H1 (cell line): Measurements from ENCODE around the gene RNF225. TPM values are rescaled to one million over a fixed set of nuclear protein-coding genes. Genes with fewer than 3 reads are reported as not detected.
A peak's percentile ranks its signal among the peaks of the same experiment; 100 is the strongest.

Experiments used
- CTCF ChIA-PET: fragments of 300-600 bp; sonication (Branson Sonifier 250); formaldehyde crosslinking; loops from one replicate; lab custom pipeline; 2021; ENCODE audit not compliant: partially characterized antibody; lab: Charles Lee
- POLR2A ChIA-PET: fragments of 300-600 bp; sonication (Branson Sonifier 250); formaldehyde crosslinking; loops from one replicate; lab custom pipeline; 2021; ENCODE audit warnings: inconsistent platforms; ENCODE audit not compliant: partially characterized antibody; lab: Charles Lee
- DNase-seq, 2 experiments: peaks; one replicate each; pipeline versions ENCODE4 v3.0.0 to v3.0.0-alpha.2; 2010 to 2022; ENCODE audit warnings: low spot score in 2 of 2, low read depth in 1 of 2, mixed read lengths in 1 of 2
- FAIRE-seq: peaks from 2 replicates; lab custom pipeline; 2011; peaks lifted over from hg19 to GRCh38; lab: Jason Lieb, UNC
- H2AFZ ChIP-seq: 2 replicates; pipeline ENCODE4 v1.8.1; 2012; ENCODE audit warnings: low read length, inconsistent platforms
- H2AK5ac ChIP-seq: 2 replicates; pipeline ENCODE4 v1.6.1; 2013; ENCODE audit warnings: low read depth, low read length
- H2BK120ac ChIP-seq: replicated peaks from 2 replicates; pipeline ENCODE3; 2013; ENCODE audit warnings: low read depth, low read length, inconsistent platforms
- H2BK12ac ChIP-seq: 2 replicates; pipeline ENCODE4 v1.6.1; 2013; ENCODE audit warnings: low read depth, low read length
- H2BK15ac ChIP-seq: 2 replicates; pipeline ENCODE4 v1.6.1; 2013; ENCODE audit warnings: low read length
- H2BK20ac ChIP-seq: 2 replicates; pipeline ENCODE4 v1.6.1; 2013; ENCODE audit warnings: low read length
- H2BK5ac ChIP-seq: 2 replicates; pipeline ENCODE4 v1.6.1; 2013; ENCODE audit warnings: low read depth, low read length
- H3K14ac ChIP-seq: 2 replicates; pipeline ENCODE4 v1.6.1; 2013; ENCODE audit warnings: inconsistent platforms; ENCODE audit not compliant: insufficient read length
- H3K18ac ChIP-seq: 2 replicates; pipeline ENCODE4 v1.6.1; 2013; ENCODE audit warnings: low read length; ENCODE audit errors: extremely low read depth
- H3K23ac ChIP-seq: 2 replicates; pipeline ENCODE4 v1.6.1; 2013; ENCODE audit warnings: inconsistent platforms; ENCODE audit not compliant: insufficient read length
- H3K23me2 ChIP-seq: 2 replicates; pipeline ENCODE4 v1.6.1; 2013; ENCODE audit warnings: low read depth, low read length
- H3K27ac ChIP-seq: 2 replicates; pipeline ENCODE4 v1.6.1; 2011; ENCODE audit warnings: low read depth, low read length, inconsistent platforms
- H3K27me3 ChIP-seq, 4 experiments: replicated peaks in 1 of 4; 1 replicate in 1 of 4; 2 replicates in 3 of 4; pipeline versions ENCODE4 v1.6.1 to v1.8.1; 2011 to 2013; ENCODE audit warnings: low read length in 3 of 4, mild to moderate bottlenecking in 3 of 4, inconsistent platforms in 2 of 4, mixed read lengths in 2 of 4, moderate library complexity in 1 of 4; ENCODE audit not compliant: control insufficient read depth in 3 of 4, insufficient read depth in 3 of 4; ENCODE audit errors: extremely low read depth in 1 of 4
- H3K36me3 ChIP-seq, 4 experiments: 2 replicates each; pipeline versions ENCODE4 v1.6.1 to v1.8.1; 2011 to 2013; ENCODE audit warnings: mild to moderate bottlenecking in 4 of 4, low read length in 3 of 4, moderate library complexity in 2 of 4, control low read depth in 1 of 4, inconsistent platforms in 1 of 4; ENCODE audit not compliant: insufficient read depth in 4 of 4, control insufficient read depth in 2 of 4
- H3K4ac ChIP-seq: replicated peaks from 2 replicates; pipeline ENCODE3; 2013; ENCODE audit warnings: low read length, low read depth, mixed read lengths, inconsistent platforms; ENCODE audit not compliant: insufficient read length
- H3K4me1 ChIP-seq, 4 experiments: replicated peaks in 1 of 4; 1 replicate in 1 of 4; 2 replicates in 3 of 4; pipeline versions ENCODE4 v1.6.1 to v1.8.1; 2011 to 2013; ENCODE audit warnings: low read length in 3 of 4, inconsistent platforms in 2 of 4, mixed read lengths in 1 of 4; ENCODE audit not compliant: insufficient read depth in 4 of 4, control insufficient read depth in 3 of 4
- H3K4me2 ChIP-seq, 2 experiments: 2 replicates each; pipeline versions ENCODE4 v1.6.1 to v1.8.1; 2011 to 2013; ENCODE audit warnings: low read depth in 2 of 2, low read length in 2 of 2, control low read depth in 1 of 2, inconsistent platforms in 1 of 2, mild to moderate bottlenecking in 1 of 2; ENCODE audit not compliant: insufficient read depth in 1 of 2
- H3K4me3 ChIP-seq, 4 experiments: fragments of 200-600, 300-600 bp in 1 of 4; sonication (generic), shearing (Covaris generic), sonication (Bioruptor Twin) in 1 of 4; 2 replicates each; pipeline versions ENCODE4 v1.5.1 to v1.8.1; 2011 to 2016; ENCODE audit warnings: low read length in 4 of 4, low read depth in 3 of 4, control low read depth in 2 of 4, inconsistent platforms in 2 of 4, mild to moderate bottlenecking in 2 of 4, mixed read lengths in 1 of 4, moderate library complexity in 1 of 4; ENCODE audit not compliant: insufficient read depth in 2 of 4; ENCODE audit errors: extremely low read depth in 1 of 4
- H3K56ac ChIP-seq: replicated peaks from 2 replicates; pipeline ENCODE3; 2013; ENCODE audit warnings: low read depth, mild to moderate bottlenecking, mixed read lengths, low read length, inconsistent platforms; ENCODE audit not compliant: insufficient read length
- H3K79me1 ChIP-seq: 2 replicates; pipeline ENCODE4 v1.6.1; 2013; ENCODE audit warnings: low read depth, low read length, control low read depth
- H3K79me2 ChIP-seq, 2 experiments: 2 replicates each; pipeline versions ENCODE4 v1.6.1 to v1.8.1; 2012 to 2013; ENCODE audit warnings: low read length in 2 of 2, mild to moderate bottlenecking in 2 of 2, inconsistent platforms in 1 of 2; ENCODE audit not compliant: insufficient read depth in 2 of 2, control insufficient read depth in 1 of 2
- H3K9ac ChIP-seq, 4 experiments: replicated peaks in 1 of 4; 1 replicate in 1 of 4; 2 replicates in 3 of 4; pipeline versions ENCODE4 v1.6.1 to v1.8.1; 2011 to 2013; ENCODE audit warnings: low read depth in 3 of 4, low read length in 3 of 4, control low read depth in 2 of 4, mild to moderate bottlenecking in 2 of 4, moderate library complexity in 2 of 4, inconsistent platforms in 1 of 4; ENCODE audit errors: extremely low read depth in 1 of 4
- H3K9me3 ChIP-seq, 2 experiments: 2 replicates each; pipeline versions ENCODE4 v1.6.1 to v1.8.1; 2012 to 2013; ENCODE audit warnings: mild to moderate bottlenecking in 2 of 2, moderate library complexity in 2 of 2, control low read depth in 1 of 2, inconsistent platforms in 1 of 2, low read depth in 1 of 2, low read length in 1 of 2, mixed read lengths in 1 of 2; ENCODE audit not compliant: insufficient read depth in 2 of 2
- H4K20me1 ChIP-seq, 2 experiments: replicated peaks in 1 of 2; 2 replicates each; pipeline versions ENCODE3 to v1.8.1; 2011 to 2013; ENCODE audit warnings: inconsistent platforms in 2 of 2, low read length in 2 of 2, mild to moderate bottlenecking in 1 of 2; ENCODE audit not compliant: insufficient read depth in 2 of 2, control insufficient read depth in 1 of 2
- H4K5ac ChIP-seq: 2 replicates; pipeline ENCODE4 v1.6.1; 2013; ENCODE audit warnings: low read length, low read depth, mixed read lengths, inconsistent platforms; ENCODE audit not compliant: insufficient read length
- H4K8ac ChIP-seq: 2 replicates; pipeline ENCODE4 v1.8.0; 2013; ENCODE audit warnings: mild to moderate bottlenecking, moderate library complexity, low read length, inconsistent platforms; ENCODE audit not compliant: insufficient read depth; ENCODE audit errors: extremely low read depth
- H4K91ac ChIP-seq: replicated peaks from 2 replicates; pipeline ENCODE3; 2013; ENCODE audit warnings: low read length, mixed read lengths, inconsistent platforms; ENCODE audit not compliant: insufficient read length
- ASH2L ChIP-seq: fragments of 200-600, 300-600 bp; sonication (generic); IDR thresholded peaks from one replicate; pipeline ENCODE4 v1.7.1; 2017; ENCODE audit warnings: low read length
- E2F6 ChIP-seq: IDR thresholded peaks from 2 replicates; pipeline ENCODE4 v1.6.1; 2012; ENCODE audit warnings: inconsistent platforms
- HDAC2 ChIP-seq, 2 experiments: fragments of 300-600 bp in 1 of 2; sonication (generic) in 1 of 2; IDR thresholded peaks; 2 replicates each; pipeline ENCODE4 v1.6.1; 2011 to 2012; ENCODE audit warnings: low read depth in 2 of 2, low read length in 2 of 2, mild to moderate bottlenecking in 2 of 2, moderate library complexity in 2 of 2, borderline replicate concordance in 1 of 2, inconsistent platforms in 1 of 2
- HDAC6 ChIP-seq: IDR thresholded peaks from one replicate; pipeline ENCODE4 v1.7.1; 2012; ENCODE audit warnings: low read depth, mild to moderate bottlenecking, inconsistent platforms, low read length, moderate library complexity
- NANOG ChIP-seq: IDR thresholded peaks from 2 replicates; pipeline ENCODE4 v1.6.1; 2011; ENCODE audit warnings: low read length, low read depth, mild to moderate bottlenecking, inconsistent platforms; ENCODE audit not compliant: insufficient read depth, poor library complexity, severe bottlenecking
- POLR2A ChIP-seq, 2 experiments: IDR thresholded peaks; 1 replicate in 1 of 2; 2 replicates in 1 of 2; pipeline ENCODE4 v1.6.1; 2011; ENCODE audit warnings: low read depth in 2 of 2, low read length in 2 of 2, mild to moderate bottlenecking in 2 of 2; ENCODE audit errors: control extremely low read depth in 1 of 2
- RBBP5 ChIP-seq: IDR thresholded peaks from 2 replicates; pipeline ENCODE4 v1.7.1; 2012; ENCODE audit warnings: low read depth, mild to moderate bottlenecking, inconsistent platforms, low read length, moderate library complexity, borderline replicate concordance
- SAP30 ChIP-seq: fragments of 300-600 bp; sonication (generic); IDR thresholded peaks from 2 replicates; pipeline ENCODE4 v1.7.1; 2012; ENCODE audit warnings: low read length, moderate library complexity, mild to moderate bottlenecking, inconsistent platforms; ENCODE audit not compliant: insufficient read depth, insufficient replicate concordance
- TAF7 ChIP-seq: optimal IDR thresholded peaks from 2 replicates; pipeline ENCODE3; 2011; ENCODE audit warnings: low read depth, mild to moderate bottlenecking, inconsistent platforms, low read length, moderate library complexity, borderline replicate concordance
- TEAD4 ChIP-seq: IDR thresholded peaks from 2 replicates; pipeline ENCODE4 v1.6.1; 2012; ENCODE audit warnings: low read depth, low read length, inconsistent platforms, mixed read lengths
- ZNF274 ChIP-seq: IDR thresholded peaks from 2 replicates; pipeline ENCODE4 v1.7.0; 2012; ENCODE audit warnings: low read length, borderline replicate concordance; ENCODE audit errors: extremely low read depth
- WGBS, 2 experiments: shearing (Covaris generic) in 1 of 2; methylation state at CpG; one replicate each; pipeline versions ENCODE4 v1.1.6 to v1.1.7; 2013 to 2015; ENCODE audit warnings: low lambda C conversion rate in 2 of 2, mixed read lengths in 2 of 2, inconsistent platforms in 1 of 2, low coverage in 1 of 2, missing lambda C conversion rate in 1 of 2; ENCODE audit not compliant: insufficient replicate concordance in 2 of 2, insufficient coverage in 1 of 2, insufficient read length in 1 of 2; ENCODE audit errors: extremely low coverage in 1 of 2, missing lambda C conversion rate in 1 of 2; 5-methylcytosine and 5-hydroxymethylcytosine counted together
- polyA plus RNA-seq, 7 experiments: library from polyadenylated mRNA; depleted of rRNA in 3 of 7; stranded (reverse) in 5 of 7; unstranded in 2 of 7; fragments of >200 nt in 5 of 7; fragments of 200-250 nt in 2 of 7; gene quantifications; 1 replicate in 5 of 7; 2 replicates in 1 of 7; 4 replicates in 1 of 7; pipeline versions ENCODE4 v1.2.1 to v1.2.3, GENCODE V29; 2011 to 2013; ENCODE audit warnings: missing spikeins in 2 of 7, mixed read lengths in 2 of 7
- total RNA-seq: library from RNA; stranded (reverse); fragmentation: NEBNext Ultra II Directional; extraction: Animal tissue kit (Norgen Biotek cat#: 25700); gene quantifications from 2 replicates; pipeline ENCODE4 v1.2.1, GENCODE V29; 2021

RNF225 gene
- total and polyA plus RNA-seq, 2 of the 8 experiments (the other 6 are each of a cell fraction or from before 2014, with no cell fraction given), result 0.17 to 1.0 TPM

- no peak overlapping the region for H2BK20ac ChIP-seq
- peak overlapping the region; percentile 57 for H3K56ac ChIP-seq
- H3K27ac ChIP-seq, result peak overlapping the region; percentile 54; the same call in 1 of the 2 replicates
- H3K18ac ChIP-seq, result peak overlapping the region; percentile 83
- no peaks in the 10 kb centered on the region for H4K20me1 ChIP-seq
- no peak overlapping the region for H3K14ac ChIP-seq
- H2BK12ac ChIP-seq, result no peak overlapping the region; the same call in 1 of the 2 replicates
- H3K27me3 ChIP-seq, result peaks cover 0 to 7% (median 1%) of the 10 kb centered on the region in 4 experiments; a peak in 2 of 7 replicates
- H2BK5ac ChIP-seq, result peak overlapping the region; percentile 82; the same call in 1 of the 2 replicates
- peak overlapping the region; percentile 62 to 78 (median 72) for H3K9ac ChIP-seq
- no peaks in the 10 kb centered on the region for H3K79me2 ChIP-seq
- no peaks in the 10 kb centered on the region for H3K9me3 ChIP-seq
- CTCF ChIA-PET, result interaction anchor here (1.0 kb wide), 1 partner anchor 35 kb away, joined by 5 read pairs; no protein-coding TSS in a partner anchor
- no peak for FAIRE-seq
- peaks cover 0 to 18% (median 9%) of the 10 kb centered on the region in 4 experiments; a peak in 5 of 7 replicates for H3K4me1 ChIP-seq
- 0 out of 2 replicates have a peak overlapping the region, but pooled peaks have one; percentile 53 for H2BK15ac ChIP-seq
- H3K4me2 ChIP-seq, result peak overlapping the region; percentile 94 to 95
- peaks cover 14% of the 10 kb centered on the region for H3K23me2 ChIP-seq
- peak overlapping the region; percentile 81; the same call in 1 of the 2 replicates for H4K8ac ChIP-seq
- POLR2A ChIA-PET, result interaction anchor here (0.9 to 1.8 kb wide), 12 partner anchors 8 to 91 kb away, joined by 3 to 7 read pairs (median 4); partner anchors contain the start of genes RNF225, ZNF132, ZNF324B and ZNF497
- H2BK120ac ChIP-seq, result no peak overlapping the region
- H4K5ac ChIP-seq, result no peak overlapping the region
- 0 out of 2 replicates have a peak, but pooled peaks cover 5% of the 10 kb centered on the region for H3K79me1 ChIP-seq
- H2AFZ ChIP-seq, result no peak overlapping the region
- H3K4me3 ChIP-seq, result peak overlapping the region; percentile 76 to 85 (median 80)
- peak overlapping the region; percentile 77 for H3K4ac ChIP-seq
- H2AK5ac ChIP-seq, result no peak overlapping the region
- DNase-seq, result no peak
- peak overlapping the region; percentile 37 for H4K91ac ChIP-seq
- H3K23ac ChIP-seq, result no peak overlapping the region
- no peaks in the 10 kb centered on the region for H3K36me3 ChIP-seq
- WGBS, 2 experiments, result 29% methylated on average over 22 of the region's 22 CpGs; no CpG with 5 or more reads in 1 of the 2 experiments
- no peak for TF ChIP-seq HDAC6
- no peak for TF ChIP-seq TEAD4
- no peak for TF ChIP-seq TAF7
- TF ChIP-seq SAP30, result peak; percentile 36
- peak; percentile 37; the same call in 1 of the 2 replicates for TF ChIP-seq E2F6
- TF ChIP-seq POLR2A (IDR thresholded peaks at IDR 0.05; ENCODE audit: control extremely low read depth in 1 of 2, low read depth in 2 of 2, low read length in 2 of 2), result no peak
- TF ChIP-seq ASH2L, result no peak
- no peak for TF ChIP-seq NANOG
- TF ChIP-seq RBBP5, result no peak
- no peak for TF ChIP-seq HDAC2 (IDR thresholded peaks at IDR 0.05; ENCODE audit: borderline replicate concordance in 1 of 2, low read depth in 2 of 2, low read length in 2 of 2)
- TF ChIP-seq ZNF274, result no peak
Measured at GRCh38 chr19:58407658-58408151, 12.2 kb downstream of the RNF225 start.
